ENCODE results near the gene COX7B. TPM values are rescaled to one million over a fixed set of nuclear protein-coding genes. Genes with fewer than 3 reads are reported as not detected.

Gene COX7B
- total and polyA plus RNA-seq, 10 of the 15 experiments (the other 5 are each of a cell fraction or from before 2014, with no cell fraction given): 331 to 2,070 (median 987) TPM

- TF ChIP-seq NR2C1 (IDR thresholded peaks at IDR 0.05) (no peak), CREM (IDR thresholded peaks at IDR 0.05; ENCODE audit: low read depth) (peak; percentile 34; the same call in 1 of the 2 replicates), DPF2 (IDR thresholded peaks at IDR 0.05) (no peak), ZBTB4 (CRISPR knock-in tag; IDR thresholded peaks at IDR 0.05) (no peak), CREB1 (IDR thresholded peaks at IDR 0.05; ENCODE audit: low read depth) (0 out of 2 replicates have a peak, but pooled peaks have one; percentile 52), NFIC (IDR thresholded peaks at IDR 0.05; ENCODE audit: low read depth, low read length) (peak; percentile 35; the same call in 1 of the 2 replicates), USF1 (IDR thresholded peaks at IDR 0.05; ENCODE audit: borderline replicate concordance, extremely low read length, insufficient read depth, low read depth, low read length) (peak; percentile 80), CHD2 (IDR thresholded peaks at IDR 0.05; ENCODE audit: borderline replicate concordance, low read depth, low read length) (0 out of 2 replicates have a peak, but pooled peaks have one; percentile 39), EGR1 (IDR thresholded peaks at IDR 0.05; ENCODE audit: borderline replicate concordance in 1 of 2, low read depth in 2 of 2, low read length in 2 of 2) (0 out of 3 replicates have a peak, but pooled peaks of 1 of the 2 experiments have one; percentile 52), EZH2 (IDR thresholded peaks at IDR 0.05; ENCODE audit: borderline replicate concordance, control insufficient read depth, low read depth, low read length) (no peak), MLLT1 (IDR thresholded peaks at IDR 0.05) (0 out of 2 replicates have a peak, but pooled peaks have one; percentile 39), HDAC2 (IDR thresholded peaks at IDR 0.05) (no peak), RELB (IDR thresholded peaks at IDR 0.05; ENCODE audit: low read depth) (no peak), SMC3 (IDR thresholded peaks at IDR 0.05; ENCODE audit: borderline replicate concordance, low read length) (peak; percentile 55; the same call in 1 of the 2 replicates), ZNF24 (IDR thresholded peaks at IDR 0.05) (no peak), RAD51 (IDR thresholded peaks at IDR 0.05) (peak; percentile 79), BHLHE40 (IDR thresholded peaks at IDR 0.05; ENCODE audit: borderline replicate concordance in 1 of 2, low read depth in 2 of 2, low read length in 1 of 2) (peak; percentile 89 to 94), USF2 (IDR thresholded peaks at IDR 0.05; ENCODE audit: borderline replicate concordance, low read depth, low read length) (peak; percentile 57), ATF2 (IDR thresholded peaks at IDR 0.05; ENCODE audit: low read length) (peak; percentile 37)
Measured at GRCh38 chrX:77910108-77910840, 11.0 kb downstream of the COX7B start, which contains the start of gene ATP7A (continued).

Data from GM12878 (cell line).